GM18498 (cell line): ENCODE results near the gene OPN4.

Experiments
- ATAC-seq: cut with Tn5 transposase; IDR thresholded peaks from one replicate; pipeline ENCODE4 v1.9.1; 2021; ENCODE audit warnings: mild to moderate bottlenecking, moderate library complexity; ENCODE audit not compliant: unreplicated experiment

OPN4 gene

DNA sequence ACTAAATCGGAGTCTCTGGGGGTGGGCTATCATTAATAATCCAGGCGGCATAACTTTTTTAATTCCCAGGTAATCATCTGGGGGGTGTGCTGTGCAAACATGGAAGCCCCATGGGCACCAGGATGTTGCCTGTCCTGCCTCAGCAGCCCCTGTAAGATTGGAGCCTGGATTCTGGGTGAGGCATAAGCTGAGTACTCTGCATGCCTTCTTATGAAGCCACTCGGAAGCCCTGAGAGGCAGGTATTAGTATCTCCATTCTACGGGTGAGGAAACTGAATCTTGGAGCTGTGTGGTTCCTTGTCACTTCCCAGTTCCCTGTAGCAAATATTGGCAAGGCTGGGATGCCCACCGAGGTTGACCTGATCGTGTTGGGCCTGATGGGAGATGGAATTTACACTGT, 7.4 kb upstream of the OPN4 start:
- ATAC-seq = no peak

DNA sequence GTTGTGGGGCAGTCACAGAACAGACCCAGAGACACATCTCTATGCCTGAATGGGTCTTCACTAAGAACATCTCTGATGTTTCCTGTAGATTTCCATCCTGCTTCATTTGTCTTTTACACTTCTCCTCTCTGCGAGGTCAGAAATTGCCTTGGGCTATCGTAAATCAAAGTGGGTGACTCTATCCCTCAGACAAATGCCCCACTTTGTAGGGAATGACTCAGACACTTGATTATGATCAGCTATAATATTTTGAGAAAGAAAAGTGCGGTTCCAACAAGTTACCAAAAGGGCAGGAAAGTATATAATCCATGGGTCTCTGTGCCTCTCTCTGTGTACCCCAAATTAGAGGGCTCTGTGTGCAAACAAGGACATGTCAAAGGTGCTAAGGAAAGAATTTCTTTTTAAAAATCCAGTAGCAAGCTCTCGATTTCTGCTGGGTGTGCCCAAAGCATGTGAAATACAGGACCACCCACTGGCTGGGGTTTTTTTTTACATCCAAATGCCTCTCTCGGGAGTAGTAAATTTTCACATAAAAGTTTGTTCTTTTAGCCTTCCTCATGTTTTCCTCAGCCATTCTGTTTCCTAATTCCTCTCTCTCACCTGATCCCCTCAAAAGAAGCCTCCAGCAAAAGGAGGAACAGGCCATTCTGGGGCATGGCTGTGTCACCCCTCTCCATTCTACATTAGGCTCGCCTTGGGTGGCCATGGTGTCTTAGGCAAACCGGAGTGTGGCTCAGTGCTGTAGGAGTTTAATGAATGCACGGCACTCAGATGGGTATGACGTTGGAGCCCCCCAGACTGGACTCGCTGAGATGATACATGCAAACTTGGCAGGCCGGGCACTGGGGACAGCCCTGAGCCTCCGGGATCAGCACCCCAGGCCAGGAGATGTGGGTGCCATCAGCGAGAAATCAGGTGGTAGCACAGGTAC, 6.3 kb upstream of the OPN4 start:
- no peak for ATAC-seq

DNA sequence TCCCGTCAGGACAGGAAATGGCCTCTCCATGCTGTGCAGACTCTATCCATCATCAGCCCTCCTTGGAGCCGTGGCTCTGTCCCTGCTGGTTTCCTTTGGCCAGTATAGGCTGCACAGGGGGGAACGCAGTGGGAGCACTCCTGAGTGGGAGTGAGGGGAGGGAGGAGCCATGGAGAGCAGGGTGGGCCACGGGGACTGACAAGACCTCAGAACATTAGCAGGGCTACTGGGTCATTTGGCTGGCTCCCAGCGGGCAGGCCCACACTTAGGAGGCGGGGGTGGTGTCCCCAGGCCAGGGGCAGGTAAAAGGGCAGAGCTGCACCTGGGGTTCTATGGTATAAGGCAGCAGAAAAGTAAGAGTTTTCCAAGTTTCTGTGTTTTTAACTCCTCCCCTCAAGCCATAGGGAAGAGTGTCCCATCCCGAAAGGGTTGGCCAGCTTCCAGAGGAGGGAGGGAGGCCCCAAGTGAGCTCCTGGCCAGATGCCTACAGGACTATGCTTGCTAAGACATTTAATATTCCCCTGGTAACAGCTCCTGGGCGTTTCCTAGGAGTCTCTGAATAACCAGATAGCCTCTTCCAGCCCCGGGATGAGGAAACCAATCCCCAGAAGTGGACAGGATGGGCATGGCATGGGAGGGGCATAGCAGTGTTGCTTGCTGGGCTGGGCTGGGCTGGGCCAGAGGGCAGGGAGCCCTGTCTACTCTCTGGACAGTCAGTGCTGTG, 5.5 kb upstream of the OPN4 start:
- ATAC-seq = no peak

DNA sequence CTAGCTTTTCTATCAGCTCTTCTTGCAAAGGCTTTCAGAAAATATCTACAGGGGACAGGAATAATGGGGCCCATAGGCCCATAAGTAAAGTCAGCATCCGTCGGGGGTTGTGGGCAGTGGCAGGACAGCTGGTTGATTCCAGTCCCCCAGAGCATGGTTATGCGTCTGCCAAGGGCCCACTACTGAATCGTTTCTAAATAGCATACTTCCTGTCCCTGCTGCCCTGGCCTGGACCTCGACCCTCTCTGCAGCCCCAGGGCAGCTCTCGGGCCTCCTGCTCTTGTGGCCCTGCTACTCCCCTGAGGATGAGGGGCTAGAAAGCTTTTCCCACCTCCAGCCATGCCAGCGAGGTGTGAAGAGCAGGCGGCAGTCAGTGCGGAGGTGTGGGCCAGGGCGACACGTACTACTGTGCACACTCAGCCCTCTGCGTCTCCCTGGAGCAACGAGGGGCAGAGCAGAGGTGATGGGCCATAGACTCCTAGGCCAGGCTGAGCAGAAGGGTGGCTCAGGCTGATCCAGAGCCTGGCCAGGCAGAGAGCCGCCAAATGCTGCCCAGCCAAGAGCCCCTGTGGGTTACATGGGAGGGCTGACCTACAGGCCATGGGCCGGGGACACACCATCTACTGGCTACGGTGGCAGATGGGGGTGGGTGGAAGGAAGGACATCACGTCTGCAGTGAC, 4.7 kb upstream of the OPN4 start:
- no peak for ATAC-seq

DNA sequence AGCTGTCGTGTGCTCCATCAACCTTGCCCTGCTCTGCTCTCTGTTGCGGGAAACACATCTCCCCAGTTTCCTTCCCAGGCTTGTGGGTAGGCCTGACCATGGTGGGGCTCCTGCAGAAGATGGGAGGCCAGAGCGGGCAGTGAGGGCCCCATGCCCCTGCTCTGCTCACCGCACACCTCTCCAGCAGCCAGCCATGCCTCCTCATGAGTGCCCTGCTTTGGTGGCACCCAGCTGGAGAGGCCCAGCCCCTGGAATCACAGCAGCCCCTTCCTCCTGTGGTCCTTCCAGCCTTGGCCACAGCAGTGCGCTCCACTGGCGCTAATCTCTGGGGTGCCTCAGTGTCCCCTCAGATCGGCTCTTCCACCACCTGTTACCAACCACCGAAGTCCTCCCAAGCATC, 4.2 kb upstream of the OPN4 start:
- no peak for ATAC-seq

DNA sequence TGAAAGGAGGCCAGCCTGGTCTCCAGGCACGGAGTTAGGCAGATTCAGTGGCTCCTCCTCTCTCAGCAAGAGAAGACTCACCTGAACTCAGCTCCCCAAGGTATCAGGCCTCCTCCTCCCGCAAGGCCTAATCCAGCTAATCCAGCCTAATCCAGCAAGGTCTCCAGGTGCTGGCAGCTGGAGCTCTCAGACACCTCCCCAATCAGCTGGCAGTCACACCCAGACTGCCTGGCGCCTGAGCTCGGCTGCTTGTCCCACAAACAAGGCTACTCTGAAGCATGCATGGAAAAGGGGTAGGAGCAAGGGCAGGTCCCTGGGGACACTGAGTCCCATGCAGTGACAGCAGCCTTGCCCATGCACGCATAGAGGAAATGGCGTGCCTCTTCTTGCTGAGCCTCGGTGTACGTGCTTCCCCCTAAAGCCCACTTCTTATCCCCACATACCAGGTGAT, 3.3 kb upstream of the OPN4 start:
- no peak for ATAC-seq

DNA sequence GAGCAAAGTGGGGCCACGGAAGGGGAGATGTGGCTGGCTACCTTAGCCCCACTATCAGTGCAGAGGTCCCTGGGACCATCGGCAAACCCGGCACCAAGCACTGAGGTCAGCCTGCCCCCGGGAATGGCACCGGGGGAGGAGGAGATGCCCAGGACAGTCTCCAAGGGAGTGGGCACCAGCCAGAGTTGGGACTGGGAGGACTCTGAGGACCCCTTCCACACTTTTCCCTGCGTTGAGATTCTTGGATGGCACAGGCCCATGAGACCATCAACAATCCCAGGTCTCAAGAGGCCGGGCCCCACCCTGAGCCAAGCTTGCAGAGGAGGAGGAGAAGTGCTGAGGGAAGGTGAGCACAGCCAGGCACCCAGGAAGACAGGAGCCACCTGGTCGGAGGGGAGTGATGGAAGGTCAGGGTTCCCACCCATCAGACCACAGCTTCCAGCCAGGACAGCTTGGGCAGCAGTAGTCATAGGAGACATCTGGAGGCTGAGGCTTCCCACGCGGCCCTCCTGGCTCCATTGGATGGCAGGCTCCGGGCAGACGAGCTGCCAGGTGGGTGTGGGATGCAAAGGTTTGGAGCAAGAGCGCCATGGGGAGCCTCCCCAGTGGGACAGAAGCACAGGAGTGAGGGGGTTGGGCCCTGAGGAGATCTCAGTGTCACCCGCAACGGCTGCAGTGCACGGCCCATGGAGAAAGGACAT, 2.6 kb upstream of the OPN4 start:
- ATAC-seq = no peak

DNA sequence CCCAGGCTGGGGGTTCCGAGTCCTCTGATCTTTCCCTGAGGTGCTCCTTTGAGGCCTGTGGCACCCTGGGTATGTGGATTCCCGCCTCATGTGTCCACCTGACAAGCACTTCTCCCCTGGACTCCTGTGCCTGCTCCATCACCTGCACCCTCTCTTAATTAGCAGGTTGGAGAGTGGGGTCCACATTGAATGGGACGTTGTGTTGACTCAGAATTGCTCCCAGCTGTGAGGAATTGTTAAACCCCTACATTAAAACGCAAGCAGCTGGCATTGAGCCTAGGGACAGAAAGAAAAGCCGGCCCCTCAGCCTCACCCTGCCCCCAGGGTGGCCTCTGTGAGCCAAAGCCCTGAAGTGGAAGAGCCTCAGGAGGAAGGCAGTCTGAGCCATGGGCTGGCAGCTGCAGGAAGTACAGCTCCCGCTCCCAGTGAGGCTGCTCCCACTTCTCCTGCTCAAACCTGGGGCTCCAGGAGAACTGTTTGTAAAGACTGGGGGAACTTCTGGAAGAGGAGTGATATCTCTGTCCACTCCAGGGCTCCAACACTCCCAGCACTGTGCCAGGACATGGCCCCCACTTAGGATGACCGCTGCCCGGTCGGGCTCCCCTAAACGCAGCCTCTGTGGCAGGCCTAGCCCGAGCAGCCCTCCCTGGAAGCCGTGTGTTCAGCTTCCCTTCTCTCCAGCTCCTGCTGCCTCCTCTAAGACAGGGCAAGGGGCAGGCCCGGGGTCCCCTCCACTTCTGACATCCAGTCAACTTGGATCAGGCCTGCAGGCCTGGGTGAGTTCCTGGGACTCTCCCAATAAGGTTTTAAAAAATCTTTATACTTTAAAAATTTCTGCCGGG, 1.8 kb upstream of the OPN4 start:
- ATAC-seq = no peak

DNA sequence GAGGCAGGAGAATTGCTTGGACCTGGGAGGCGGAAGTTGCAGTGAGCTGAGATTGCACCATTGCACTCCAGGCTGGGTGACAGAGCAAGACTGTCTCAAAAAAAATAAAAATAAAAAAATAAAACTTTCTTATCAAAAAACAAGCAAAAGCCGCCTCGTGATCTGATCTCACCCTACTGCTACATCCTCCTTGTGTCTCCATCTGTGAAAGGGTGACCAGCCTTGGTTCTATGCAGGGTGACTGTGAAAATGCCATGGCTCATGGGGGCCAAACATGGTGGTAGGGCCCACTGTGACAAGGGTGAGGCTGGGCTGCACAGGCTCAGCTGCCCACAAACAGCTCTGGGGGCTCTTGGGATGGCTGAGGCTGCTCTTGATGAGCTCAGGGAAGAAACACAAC, 968 bp upstream of the OPN4 start:
- no peak for ATAC-seq

DNA sequence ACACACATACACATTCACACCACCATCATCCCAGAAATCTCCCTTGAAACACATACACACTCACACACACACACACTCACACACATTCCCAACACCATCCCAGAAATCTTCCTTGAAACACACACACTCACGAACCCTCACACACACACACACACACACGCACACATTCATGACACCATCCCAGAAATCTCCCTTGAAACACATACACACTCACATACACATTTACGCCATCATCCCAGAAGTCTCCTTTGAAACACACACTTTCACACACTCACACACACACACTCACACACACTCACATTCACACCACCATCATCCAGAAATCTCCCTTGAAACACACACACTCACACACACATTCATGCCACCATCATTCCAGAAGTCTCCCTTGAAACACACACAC, 360 bp upstream of the OPN4 start:
- ATAC-seq = no peak

DNA sequence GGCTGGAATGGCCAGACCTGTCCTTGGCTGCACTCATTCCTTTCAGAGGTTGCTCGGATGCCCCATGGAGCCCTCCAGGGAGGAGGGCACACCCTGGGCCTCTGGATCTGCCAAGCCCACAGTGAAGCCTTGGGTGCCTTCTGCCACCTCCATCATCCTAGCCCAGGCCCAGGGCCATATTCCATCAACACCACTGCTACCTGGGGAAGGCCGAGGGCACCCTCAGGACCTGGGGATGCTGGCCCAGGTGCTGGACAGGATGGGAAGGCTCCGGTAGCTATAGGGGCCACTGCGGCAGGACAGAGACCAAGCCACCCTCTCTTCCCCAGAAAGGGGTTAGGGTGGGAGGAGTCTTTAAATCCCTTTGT, 810 bp downstream of the OPN4 start:
- ATAC-seq = no peak

DNA sequence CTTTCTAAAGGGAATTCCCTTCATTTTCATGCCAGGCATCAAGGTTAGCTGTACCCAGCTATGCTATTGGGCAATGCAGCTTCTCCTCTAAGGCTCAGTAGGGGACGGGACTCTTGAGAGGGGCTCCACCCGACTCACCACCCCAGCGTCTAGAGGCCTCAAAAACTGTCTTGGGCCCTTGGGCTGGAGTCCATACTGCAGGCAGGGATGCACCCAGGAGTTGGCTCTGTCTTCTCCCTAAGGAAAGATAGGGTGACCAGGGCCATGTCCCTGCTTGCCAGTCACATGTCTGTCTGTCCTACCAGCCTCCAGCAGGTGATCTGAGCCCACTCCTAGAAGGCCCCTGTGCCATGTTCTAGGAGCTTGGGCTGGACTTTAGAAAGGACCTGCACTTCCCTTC, 1.2 kb downstream of the OPN4 start:
- no peak for ATAC-seq

DNA sequence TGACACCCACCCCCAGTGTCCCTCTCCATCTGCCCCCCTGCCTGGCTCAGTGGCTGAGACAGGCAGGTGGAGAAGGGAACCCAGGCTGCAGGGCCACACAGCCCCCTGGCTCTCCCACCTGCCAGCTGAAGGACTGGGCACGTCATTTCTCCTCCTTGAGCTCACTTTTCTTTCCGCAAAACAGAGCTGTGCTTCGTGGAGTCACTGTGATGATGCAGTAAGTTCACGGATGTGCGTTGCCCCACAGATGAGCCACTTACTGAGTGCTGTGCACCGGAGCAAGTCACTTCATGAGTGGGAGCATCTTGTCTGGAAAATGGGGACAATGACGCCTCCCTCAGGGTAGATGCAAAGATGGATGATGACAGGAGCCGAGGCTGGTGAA, 2.7 kb downstream of the OPN4 start:
- ATAC-seq = no peak

DNA sequence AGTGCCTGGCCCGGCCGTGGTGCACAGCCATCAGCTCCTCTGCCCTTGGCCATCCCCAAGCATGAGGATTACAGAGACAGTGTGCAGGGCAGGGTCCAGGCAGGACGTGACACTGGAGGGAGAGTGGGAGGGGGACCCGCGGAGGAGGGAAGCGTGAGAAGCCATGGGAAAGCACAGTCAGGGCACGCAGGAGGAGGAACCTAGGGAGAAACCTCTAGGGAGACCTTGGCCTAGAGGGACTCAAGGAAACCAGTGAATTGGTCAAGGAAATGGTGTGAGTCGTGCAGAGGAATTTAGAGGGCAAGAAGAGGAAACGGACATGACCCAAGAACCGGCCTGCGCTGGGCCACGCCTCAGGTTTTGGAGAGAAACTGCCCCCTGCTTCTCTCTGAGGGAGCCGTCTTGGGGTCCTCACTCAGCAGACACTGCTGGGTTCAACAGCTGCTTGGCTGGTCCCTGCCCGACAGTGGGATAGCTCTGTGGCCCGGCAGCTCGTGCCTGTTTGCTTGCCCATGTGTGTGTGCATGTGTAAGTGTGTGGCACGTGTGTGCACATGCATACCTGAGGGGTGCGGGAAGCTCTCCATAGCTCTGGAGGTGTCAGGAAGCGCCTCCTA, 3.2 kb downstream of the OPN4 start:
- ATAC-seq = no peak

DNA sequence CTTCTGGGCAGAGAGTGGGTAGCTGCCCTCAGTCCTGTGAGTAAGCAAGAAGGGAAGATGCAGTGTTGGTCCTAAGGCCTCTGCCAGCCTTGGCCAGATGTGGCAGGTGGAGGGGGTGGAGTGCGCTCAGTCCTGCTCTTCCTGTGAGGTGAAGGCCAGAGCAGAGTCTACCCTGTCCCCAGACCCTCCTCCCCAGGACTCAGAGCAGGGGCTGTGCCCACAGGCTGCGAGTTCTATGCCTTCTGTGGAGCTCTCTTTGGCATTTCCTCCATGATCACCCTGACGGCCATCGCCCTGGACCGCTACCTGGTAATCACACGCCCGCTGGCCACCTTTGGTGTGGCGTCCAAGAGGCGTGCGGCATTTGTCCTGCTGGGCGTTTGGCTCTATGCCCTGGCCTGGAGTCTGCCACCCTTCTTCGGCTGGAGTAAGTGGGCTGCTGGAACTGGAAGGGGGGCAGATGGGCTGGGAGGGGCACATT, 4.0 kb downstream of the OPN4 start:
- no peak for ATAC-seq

DNA sequence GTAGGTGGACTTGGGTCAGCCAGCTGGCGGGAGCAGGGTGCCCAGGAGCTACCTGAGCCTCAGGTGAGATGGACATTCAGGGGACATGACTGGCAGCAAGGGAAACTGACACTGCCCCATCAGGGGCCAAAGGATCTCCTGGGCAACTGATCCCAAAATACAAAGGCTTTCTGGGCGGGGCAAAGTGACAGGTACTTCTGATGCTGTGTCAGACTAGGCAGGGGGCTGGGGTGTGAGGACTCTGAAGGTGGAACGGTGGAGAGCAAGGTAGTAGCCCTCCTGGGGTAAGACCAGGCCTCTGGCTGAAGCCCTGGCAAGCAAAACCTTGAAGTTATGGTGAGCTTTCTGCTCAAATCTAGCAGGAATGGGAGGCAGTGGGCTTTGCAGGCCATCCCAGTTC, 4.4 kb downstream of the OPN4 start:
- no peak for ATAC-seq

DNA sequence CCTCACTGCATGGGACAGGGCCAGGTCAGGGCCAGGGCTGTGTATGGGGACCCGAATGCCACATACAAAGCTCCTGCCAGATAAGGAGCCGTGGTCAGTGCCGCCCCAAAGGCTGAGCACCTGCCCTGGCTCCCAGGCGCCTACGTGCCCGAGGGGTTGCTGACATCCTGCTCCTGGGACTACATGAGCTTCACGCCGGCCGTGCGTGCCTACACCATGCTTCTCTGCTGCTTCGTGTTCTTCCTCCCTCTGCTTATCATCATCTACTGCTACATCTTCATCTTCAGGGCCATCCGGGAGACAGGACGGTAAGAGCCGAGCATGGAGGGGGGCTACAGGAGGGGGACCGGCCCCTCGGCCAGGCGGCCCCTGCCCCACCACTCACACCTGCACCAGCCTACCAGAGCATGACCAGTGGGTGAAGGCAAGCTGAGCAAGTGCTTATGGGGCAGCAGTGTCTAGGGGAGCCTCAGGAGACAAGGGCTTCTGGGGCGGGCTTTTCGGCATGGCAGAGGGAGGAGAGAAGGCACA, 4.9 kb downstream of the OPN4 start:
- no peak for ATAC-seq

DNA sequence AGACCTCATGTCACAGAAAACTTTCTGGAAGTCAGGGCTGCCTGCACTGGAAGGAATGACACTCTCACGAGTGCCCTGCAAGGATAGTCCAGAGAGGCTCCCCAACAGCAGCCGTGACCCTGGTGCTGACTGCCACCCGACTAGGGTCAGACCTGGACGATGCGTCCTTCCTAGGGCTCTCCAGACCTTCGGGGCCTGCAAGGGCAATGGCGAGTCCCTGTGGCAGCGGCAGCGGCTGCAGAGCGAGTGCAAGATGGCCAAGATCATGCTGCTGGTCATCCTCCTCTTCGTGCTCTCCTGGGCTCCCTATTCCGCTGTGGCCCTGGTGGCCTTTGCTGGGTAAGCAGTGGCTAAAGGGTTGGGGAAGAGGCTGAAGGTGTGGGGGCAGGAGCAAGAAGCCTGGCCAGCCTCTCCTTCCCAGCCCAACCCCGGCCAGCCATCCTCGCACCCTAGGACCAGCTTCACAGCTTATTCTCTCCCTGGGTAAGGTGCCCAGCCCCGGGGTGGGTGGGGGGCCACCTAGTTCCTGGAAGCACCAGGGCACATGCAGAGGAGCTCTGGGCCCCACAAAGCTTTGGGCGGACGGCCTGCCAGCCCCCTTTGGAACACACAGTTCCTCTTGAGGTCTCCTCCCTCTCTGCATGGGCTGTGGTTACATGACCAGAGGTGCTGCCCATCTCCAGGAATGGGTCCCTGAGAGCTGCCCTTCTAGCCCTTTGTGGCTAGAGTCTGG, 5.5 kb downstream of the OPN4 start:
- no peak for ATAC-seq
